Heart left ventricle (tissue), 16 donors: ENCODE data around the gene CDH5. TPM values are rescaled to one million over a fixed set of nuclear protein-coding genes. Genes with fewer than 3 reads are reported as not detected.

Experiments
- ATAC-seq, 4 donors: fragments of 200-7000 bp; cut with Tn5 transposase; one replicate each; pipeline ENCODE4 v1.9.1; 2020 to 2022; ENCODE audit warnings: moderate library complexity in 4 of 4, mild to moderate bottlenecking in 3 of 4, moderate number of reproducible peaks in 1 of 4
- DNase-seq, 5 donors: peaks; one replicate each; pipeline ENCODE4 v3.0.0-alpha.2; 2020
- H3K27ac ChIP-seq, 12 donors: fragments of 200-600 bp; sonication (generic) in 4 of 12; one replicate each; pipeline versions ENCODE4 v1.5.0 to v1.8.0; 2016 to 2022; ENCODE audit warnings: mild to moderate bottlenecking in 2 of 12
- H3K27me3 ChIP-seq, 9 donors: fragments of 200-600 bp; sonication (generic) in 2 of 9; one replicate each; pipeline versions ENCODE4 v1.5.1 to v1.8.0; 2016 to 2022; ENCODE audit warnings: mild to moderate bottlenecking in 3 of 9
- H3K36me3 ChIP-seq, 9 donors: fragments of 200-600 bp; sonication (generic) in 2 of 9; one replicate each; pipeline versions ENCODE4 v1.5.0 to v1.8.0; 2018 to 2022; ENCODE audit warnings: mild to moderate bottlenecking in 2 of 9
- H3K4me1 ChIP-seq, 12 donors: fragments of 200-600 bp; sonication (generic) in 4 of 12; one replicate each; pipeline versions ENCODE4 v1.5.0 to v1.8.0; 2016 to 2022; ENCODE audit warnings: mild to moderate bottlenecking in 3 of 12
- H3K4me3 ChIP-seq, 12 donors: fragments of 200-600 bp; sonication (generic) in 4 of 12; one replicate each; pipeline versions ENCODE4 v1.5.0 to v1.8.0; 2017 to 2022; ENCODE audit warnings: mild to moderate bottlenecking in 9 of 12, moderate library complexity in 4 of 12
- H3K9me3 ChIP-seq, 12 donors: fragments of 200-600 bp; sonication (generic) in 4 of 12; one replicate each; pipeline versions ENCODE4 v1.5.0 to v1.8.0; 2016 to 2022; ENCODE audit warnings: mild to moderate bottlenecking in 1 of 12
- CTCF ChIP-seq, 12 donors: fragments of 200-600 bp; sonication (generic) in 4 of 12; IDR thresholded peaks; one replicate each; pipeline versions ENCODE4 v1.5.0 to v1.8.0; 2018 to 2022; ENCODE audit warnings: antibody characterized with exemption in 12 of 12, mild to moderate bottlenecking in 5 of 12
- POLR2A ChIP-seq, 2 donors: fragments of 450-650 bp; IDR thresholded peaks; one replicate each; pipeline ENCODE4 v1.6.1; 2017; ENCODE audit warnings: antibody characterized with exemption in 2 of 2, mild to moderate bottlenecking in 2 of 2, moderate library complexity in 2 of 2
- WGBS, 4 donors: extraction: QIAGEN DNeasy Blood & Tissue Kit in 2 of 4; methylation state at CpG; one replicate each; pipeline versions ENCODE4 v1.1.5 to v1.1.7; 2013 to 2018; 5-methylcytosine and 5-hydroxymethylcytosine counted together
- intact Hi-C, 10 donors: fragments of 100-400 bp; cut with DNase I; formaldehyde crosslinking; loops; one replicate each; pipeline versions ENCODE4 v1.11.1 to v1.14.2; 2022
- polyA plus RNA-seq, 2 donors: library from polyadenylated mRNA; stranded (reverse); fragments of 200-250 nt; gene quantifications; one replicate each; pipeline ENCODE4 v1.2.3, GENCODE V29; 2013
- total RNA-seq, 9 donors: library from RNA; depleted of rRNA in 2 of 9; stranded (reverse); fragments of >200 nt in 2 of 9; fragmentation: NEBNext Ultra II Directional in 3 of 9; extraction: Animal tissue kit (Norgen Biotek cat#: 25700) in 3 of 9; gene quantifications; one replicate each; pipeline versions ENCODE4 v1.1.0 to v1.2.4, GENCODE V29; 2016 to 2023
- donor health status: ischemic (EF 13 %, LVEDD 7.1; RV severe dilation, severe dysfunction).
- donor health status: healthy with polysubstance abuse.
- donor health status: DM: no; HTN: yes; CAD: no.
- donor health status: DM: no; HTN: no; CAD: no.
- donor health status: ischemic (EF 25% LVEDD 6.9; RV normal size, moderate dysfunction).
- donor health status: ischemic (EF 25% LVEDD 5.7; RV mildly dilated, moderate dysfunction).
- donor health status: healthy.
- donor health status: DM: yes; HTN: yes; CAD: no.
- donor health status: ischemic (EF 35%, LVEDD 5.7; RV mildly dilated, moderate dysfunction).
- donor health status: nonischemic (EF 11% LVEDD 7.7; RV severe dilation, severe dysfunction).
- donor health status: DM: yes; HTN: yes; CAD: no.
- donor health status: PGD.
- donor health status: ischemic (EF 29% LVEDD 5.4; RV normal size, mild dysfunction).
- donor health status: nonischemic (EF 23%, LVEDD 6.1; RV moderate dilation, normal function).

CDH5 gene
- total and polyA plus RNA-seq, 11 donors, result 24.9 to 135 (median 62.3) TPM

GRCh38 chr16:66360624-66361324, 5.7 kb upstream of the CDH5 start:
- ATAC-seq, result peak; percentile 20 to 54 (median 33)

GRCh38 chr16:66361604-66362135, 4.8 kb upstream of the CDH5 start:
- intact Hi-C loops, result loop anchor here in 2 of 10 donors (5.0 kb wide), 2 partner anchors 41 to 191 kb away; partner anchors contain the start of genes CKLF (in 1 of the 2) and TK2 (in 1 of the 2)
- Histone ChIP-seq H3K36me3 (no peaks in the 10 kb centered on the region), H3K9me3 (no peaks in the 10 kb centered on the region), H3K27ac (peak overlapping the region in 10 of 12 donors; percentile 46 to 91 (median 78)), H3K4me3 (no peak overlapping the region), H3K4me1 (peaks cover 6 to 88% (median 52%) of the 10 kb centered on the region in 12 donors), H3K27me3 (peaks cover 0 to 6% (median 0%) of the 10 kb centered on the region in 9 donors)
- no peak for ATAC-seq
- DNase-seq, result no peak
- 51 to 58% (median 56%) methylated on average over 5 of the region's 5 CpGs for WGBS, 4 donors
- TF ChIP-seq CTCF (IDR thresholded peaks at IDR 0.05), result no peak
- TF ChIP-seq POLR2A (IDR thresholded peaks at IDR 0.05), result no peak

More at GRCh38 chr16:66360624-66361324, 5.7 kb upstream of the CDH5 start:
- no peaks in the 10 kb centered on the region for H3K36me3 ChIP-seq
- peaks cover 6 to 82% (median 48%) of the 10 kb centered on the region in 12 donors for H3K4me1 ChIP-seq
- TF ChIP-seq POLR2A (IDR thresholded peaks at IDR 0.05) (no peak), CTCF (IDR thresholded peaks at IDR 0.05) (no peak)
- no peaks in the 10 kb centered on the region for H3K9me3 ChIP-seq
- H3K4me3 ChIP-seq, result no peak overlapping the region
- peak overlapping the region; percentile 46 to 91 (median 73) for H3K27ac ChIP-seq
- intact Hi-C loops, result loop anchor here in 3 of 10 donors (1.0 to 5.0 kb wide), 3 partner anchors 22 to 192 kb away; partner anchors contain the start of genes CKLF (in 1 of the 3) and TK2 (in 1 of the 3)
- WGBS, 4 donors, result 46 to 69% (median 52%) methylated on average over 10 to 12 of the region's 12 CpGs
- H3K27me3 ChIP-seq, result peaks cover 0 to 4% (median 0%) of the 10 kb centered on the region in 9 donors
- peak; percentile 53 to 75 (median 73) for DNase-seq

DNA sequence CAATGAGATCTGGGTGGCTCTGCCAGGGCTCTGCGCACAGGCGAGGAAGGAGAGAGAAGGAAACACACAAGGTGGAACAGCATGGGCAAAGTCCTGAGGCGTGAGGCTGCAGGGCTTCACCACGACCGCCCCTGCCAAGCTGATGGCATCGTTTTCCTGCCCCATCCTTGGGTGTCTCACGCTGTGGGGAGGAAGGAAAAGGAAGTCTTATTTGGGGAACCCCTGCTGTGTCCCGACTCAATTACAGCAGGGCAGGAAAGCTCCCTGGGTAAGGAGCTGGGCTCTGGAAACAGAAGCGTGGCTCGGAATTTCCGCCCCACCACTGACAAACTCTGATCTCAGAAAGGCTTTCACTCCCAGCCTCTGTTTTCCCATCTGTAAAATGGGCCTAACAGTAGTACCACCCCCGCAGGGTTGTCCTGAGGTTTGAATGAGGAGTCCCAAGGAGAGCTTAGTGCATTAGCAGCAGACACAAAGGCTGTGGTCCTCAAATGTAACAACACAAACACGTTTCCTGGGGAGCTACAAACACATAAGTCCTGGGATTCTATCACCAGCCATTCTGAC, 3.2 kb upstream of the CDH5 start:
- WGBS, 4 donors, result 64 to 72% (median 70%) methylated on average over 12 to 13 of the region's 13 CpGs
- Histone ChIP-seq H3K27ac (peak overlapping the region in 11 of 12 donors; percentile 35 to 91 (median 75)), H3K4me1 (peaks cover 6 to 76% (median 47%) of the 10 kb centered on the region in 12 donors), H3K36me3 (no peaks in the 10 kb centered on the region), H3K9me3 (no peaks in the 10 kb centered on the region), H3K4me3 (no peak overlapping the region), H3K27me3 (peaks cover 0 to 6% (median 0%) of the 10 kb centered on the region in 9 donors)
- ATAC-seq (no peak), DNase-seq (no peak)
- TF ChIP-seq POLR2A (IDR thresholded peaks at IDR 0.05) (no peak), CTCF (IDR thresholded peaks at IDR 0.05) (no peak)
- intact Hi-C loops, result loop anchor here in 2 of 10 donors (5.0 kb wide), 2 partner anchors 39 to 189 kb away; partner anchors contain the start of genes CKLF (in 1 of the 2) and TK2 (in 1 of the 2)
